HL-60 (cell line): ENCODE data around the gene FOXO6.

Experiments
- CTCF ChIP-seq: IDR thresholded peaks from one replicate; pipeline ENCODE4 v1.5.1; 2011; ENCODE audit warnings: low read length, control low read depth, inconsistent platforms; ENCODE audit not compliant: insufficient read depth
- GABPA ChIP-seq: IDR thresholded peaks from 2 replicates; pipeline ENCODE4 v1.6.1; 2012; ENCODE audit warnings: low read depth
- POLR2AphosphoS5 ChIP-seq: IDR thresholded peaks from 2 replicates; pipeline ENCODE4 v1.6.1; 2012; ENCODE audit warnings: low read depth
- REST ChIP-seq: IDR thresholded peaks from 2 replicates; pipeline ENCODE4 v1.6.1; 2012; ENCODE audit warnings: low read depth; ENCODE audit not compliant: insufficient replicate concordance

GRCh38 chr1:41417335-41417682, 56.1 kb downstream of the FOXO6 start:
- no peak for TF ChIP-seq CTCF
- TF ChIP-seq REST: no peak
- no peak for TF ChIP-seq GABPA
- TF ChIP-seq POLR2AphosphoS5: no peak
